ENCODE results near the gene TBRG4.

Gene TBRG4

GRCh38 chr7:45089341-45089891 is 22.1 kb downstream of the TBRG4 start:
- DNase-seq (ENCODE audit: low read depth): peak; percentile 28

- DNase-seq (ENCODE audit: low read depth): no peak
These were observed 22.6 kb downstream of the TBRG4 start, which contains the start of gene NACAD for GRCh38 chr7:45088821-45089340. Gene NACAD (minus strand): TSS chr7:45088969. CDS start chr7:45088894, 75 bp downstream.

- DNase-seq (ENCODE audit: low read depth): no peak
These were observed 23.3 kb downstream of the TBRG4 start for GRCh38 chr7:45088146-45088701.

- no peak for DNase-seq (ENCODE audit: low read depth)
These were observed 24.0 kb downstream of the TBRG4 start for GRCh38 chr7:45087301-45088145.

DNA sequence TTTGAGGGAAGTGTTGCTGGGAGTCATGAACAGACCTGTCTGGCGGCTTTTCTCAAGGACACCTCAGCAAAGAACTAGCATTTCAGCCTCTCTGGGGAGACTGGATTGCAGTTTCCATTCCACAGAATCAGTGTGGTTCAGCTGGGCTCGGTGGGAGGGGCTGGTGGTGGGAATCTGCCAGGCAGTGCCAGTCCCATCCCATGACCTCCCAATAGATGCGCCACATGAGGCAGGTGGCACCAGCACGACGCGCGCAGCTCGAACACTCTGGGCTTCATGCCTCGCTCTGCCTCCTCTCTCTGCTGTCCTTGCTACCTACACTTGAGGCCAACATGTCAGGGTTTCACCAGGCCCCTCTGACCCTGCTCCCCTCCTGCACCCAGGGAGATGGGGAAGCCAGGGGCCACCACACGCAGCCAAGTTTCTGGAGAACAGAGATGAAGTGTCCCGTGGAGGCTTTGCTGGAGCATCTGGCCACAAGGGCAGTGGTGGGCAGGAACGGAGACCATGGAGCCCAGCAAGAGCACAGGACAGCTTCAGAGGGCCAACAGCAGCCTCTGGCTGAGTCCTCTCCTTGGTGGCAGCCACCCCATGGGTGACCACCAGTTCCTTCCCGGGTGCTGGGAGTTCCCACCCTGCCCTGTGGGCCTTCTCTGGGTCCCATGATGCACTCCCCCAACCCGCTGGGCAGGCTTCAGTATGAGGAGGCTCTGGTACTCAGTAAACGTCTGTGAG is 25.0 kb downstream of the TBRG4 start:
- no peak for DNase-seq (ENCODE audit: low read depth)

DNA sequence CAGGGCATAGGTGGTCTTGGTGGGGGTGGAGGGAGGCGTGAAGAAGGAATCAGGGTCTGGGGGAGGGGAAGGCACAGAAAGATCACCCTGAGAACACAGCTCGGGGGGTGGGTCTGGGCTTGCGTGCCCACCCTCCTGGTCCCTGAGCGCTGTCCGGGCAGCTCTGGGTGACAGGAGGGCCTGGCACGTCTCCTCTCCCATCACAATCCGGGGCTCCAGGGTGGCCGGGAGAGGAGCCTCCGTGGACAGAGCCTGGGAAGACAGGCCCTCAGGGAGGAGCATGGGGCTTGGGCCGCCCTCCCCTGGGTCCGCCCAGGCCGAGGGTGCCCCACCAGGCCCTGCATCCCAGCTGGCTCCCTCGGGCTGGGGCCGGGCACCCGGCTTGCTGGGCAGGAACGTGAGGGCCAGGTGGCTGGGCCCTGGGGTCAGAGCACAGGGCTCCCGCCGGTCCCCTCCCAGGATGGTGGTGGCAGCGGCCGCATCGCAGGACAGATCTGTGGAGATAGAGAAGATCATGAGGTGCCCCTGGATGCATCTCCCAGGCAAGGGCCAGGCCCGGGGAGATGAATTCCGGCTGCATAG is 25.8 kb downstream of the TBRG4 start:
- no peak for DNase-seq (ENCODE audit: low read depth)

GRCh38 chr7:45084901-45085618 is 26.4 kb downstream of the TBRG4 start:
- no peak for DNase-seq (ENCODE audit: low read depth)

GRCh38 chr7:45084336-45084735 is 27.2 kb downstream of the TBRG4 start:
- DNase-seq (ENCODE audit: low read depth): no peak

- no peak for DNase-seq (ENCODE audit: low read depth)
These were observed 28.6 kb downstream of the TBRG4 start for GRCh38 chr7:45082831-45083331.

DNA sequence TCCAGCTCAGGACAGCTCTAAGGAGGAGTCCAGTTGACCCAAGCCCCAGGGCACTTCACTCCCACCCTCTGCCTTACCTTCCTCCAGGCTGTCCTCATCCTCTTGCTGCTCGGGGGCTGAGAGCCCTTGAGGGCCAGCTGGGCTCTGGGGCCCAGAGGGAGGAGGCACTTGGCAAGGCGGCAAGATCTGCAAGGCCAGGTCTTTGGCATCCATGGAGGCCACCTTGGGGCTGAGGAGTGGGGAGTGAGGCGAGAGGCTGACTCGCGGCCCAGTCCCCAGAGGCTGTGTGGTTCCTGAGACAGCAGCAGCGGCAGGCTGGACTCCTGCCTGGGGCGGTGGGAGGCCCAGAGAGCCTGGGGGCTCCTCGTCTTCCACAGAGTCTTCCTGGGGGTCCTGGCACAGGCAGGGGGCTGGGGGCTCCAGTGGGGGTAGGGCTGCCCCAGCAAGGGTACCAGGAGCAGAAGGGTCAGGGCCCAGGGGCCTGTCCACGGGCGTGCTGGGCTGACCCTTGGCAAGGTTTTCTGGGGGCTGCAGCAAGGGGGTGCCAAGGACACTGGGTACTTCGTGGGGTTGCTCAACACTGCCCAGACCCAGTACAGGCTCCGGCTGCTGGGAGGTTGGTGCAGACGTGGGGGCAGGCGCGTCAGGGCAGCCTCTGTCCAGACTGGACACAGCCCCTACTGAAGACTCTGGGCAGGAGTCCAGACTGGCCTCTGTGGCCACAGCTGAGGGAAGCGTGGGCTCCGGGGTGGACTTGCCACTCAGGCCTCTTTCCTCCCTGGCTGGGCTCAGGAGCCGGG is 29.3 kb downstream of the TBRG4 start:
- no peak for DNase-seq (ENCODE audit: low read depth)

DNA sequence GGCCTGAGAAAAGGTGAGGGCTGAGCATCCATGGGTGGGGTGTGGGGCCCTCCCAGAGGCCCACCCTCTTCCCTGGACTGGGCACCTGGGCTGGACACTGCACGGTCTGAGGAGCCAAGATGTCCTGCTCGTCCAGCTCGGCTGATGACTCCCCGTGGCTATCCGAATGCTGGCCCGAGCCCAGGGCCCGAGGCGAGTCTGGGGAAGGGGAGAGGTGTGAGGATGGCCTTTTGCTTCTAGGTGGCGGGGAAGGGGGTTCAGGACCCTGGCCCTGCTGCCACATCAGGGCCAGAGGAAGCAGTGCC is 29.9 kb downstream of the TBRG4 start:
- no peak for DNase-seq (ENCODE audit: low read depth)

- DNase-seq (ENCODE audit: low read depth): no peak
These were observed 30.4 kb downstream of the TBRG4 start for GRCh38 chr7:45080958-45081669.

DNA sequence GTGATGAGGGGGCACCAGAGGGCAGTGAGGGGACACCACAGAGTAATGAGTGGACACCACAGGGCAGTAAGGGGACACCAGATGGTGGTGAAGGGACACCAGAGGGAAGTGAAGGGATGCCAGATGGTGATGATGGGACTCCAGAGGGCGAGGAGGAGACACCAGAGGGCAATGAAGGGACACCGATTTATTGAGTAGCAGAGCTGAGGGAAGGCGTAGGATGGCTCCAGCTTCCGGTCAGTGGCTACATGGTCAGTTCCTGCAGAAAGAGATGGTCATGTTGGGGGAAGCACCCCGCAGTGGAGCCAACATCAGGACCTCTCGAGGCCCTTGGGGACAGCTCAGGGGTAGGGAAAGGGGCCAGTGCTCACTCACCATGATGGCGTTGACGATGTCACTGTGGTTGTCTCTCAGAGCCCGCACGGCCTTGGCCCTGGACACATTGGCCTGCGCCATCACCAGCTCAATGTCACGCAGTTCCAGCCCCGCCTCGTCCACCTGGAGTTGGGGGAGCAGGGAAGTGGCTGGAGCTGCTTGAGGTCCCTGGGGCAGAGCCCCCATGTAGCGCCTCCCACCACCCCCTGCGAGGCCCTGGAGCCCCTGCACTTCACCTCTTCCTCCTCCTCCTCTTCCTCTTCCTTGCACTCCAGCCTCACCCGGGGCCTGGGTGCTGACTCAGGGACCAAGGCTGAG is 31.1 kb downstream of the TBRG4 start:
- no peak for DNase-seq (ENCODE audit: low read depth)

DNA sequence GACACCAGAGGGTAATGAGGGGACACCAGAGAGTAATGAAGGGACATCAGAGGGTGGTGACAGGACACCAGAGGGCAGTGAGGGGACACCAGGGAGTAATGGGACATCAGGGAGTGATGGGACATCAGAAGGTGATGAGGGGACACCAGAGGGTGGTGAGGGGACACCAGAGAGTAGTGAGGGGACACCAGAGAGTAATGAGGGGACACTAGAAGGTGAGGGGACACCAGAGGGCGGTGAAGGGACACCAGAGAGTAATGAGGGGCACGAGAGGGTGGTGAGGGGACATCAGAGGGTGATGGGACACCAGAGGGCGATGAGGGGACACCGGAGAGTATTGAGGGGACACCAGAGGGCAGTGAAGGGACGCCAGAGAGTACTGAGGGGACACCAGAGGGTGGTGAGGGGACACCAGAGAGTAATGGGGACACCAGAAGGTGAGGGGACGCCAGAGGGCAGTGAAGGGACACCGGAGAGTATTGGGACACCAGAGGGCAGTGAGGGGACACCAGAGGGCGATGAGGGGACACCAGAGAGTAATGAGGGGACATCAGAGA is 33.3 kb downstream of the TBRG4 start:
- no peak for DNase-seq (ENCODE audit: low read depth)

- no peak for DNase-seq (ENCODE audit: low read depth)
These were observed 33.9 kb downstream of the TBRG4 start for GRCh38 chr7:45077579-45077978.

GRCh38 chr7:45076946-45077345 is 34.6 kb downstream of the TBRG4 start:
- DNase-seq (ENCODE audit: low read depth): no peak

DNA sequence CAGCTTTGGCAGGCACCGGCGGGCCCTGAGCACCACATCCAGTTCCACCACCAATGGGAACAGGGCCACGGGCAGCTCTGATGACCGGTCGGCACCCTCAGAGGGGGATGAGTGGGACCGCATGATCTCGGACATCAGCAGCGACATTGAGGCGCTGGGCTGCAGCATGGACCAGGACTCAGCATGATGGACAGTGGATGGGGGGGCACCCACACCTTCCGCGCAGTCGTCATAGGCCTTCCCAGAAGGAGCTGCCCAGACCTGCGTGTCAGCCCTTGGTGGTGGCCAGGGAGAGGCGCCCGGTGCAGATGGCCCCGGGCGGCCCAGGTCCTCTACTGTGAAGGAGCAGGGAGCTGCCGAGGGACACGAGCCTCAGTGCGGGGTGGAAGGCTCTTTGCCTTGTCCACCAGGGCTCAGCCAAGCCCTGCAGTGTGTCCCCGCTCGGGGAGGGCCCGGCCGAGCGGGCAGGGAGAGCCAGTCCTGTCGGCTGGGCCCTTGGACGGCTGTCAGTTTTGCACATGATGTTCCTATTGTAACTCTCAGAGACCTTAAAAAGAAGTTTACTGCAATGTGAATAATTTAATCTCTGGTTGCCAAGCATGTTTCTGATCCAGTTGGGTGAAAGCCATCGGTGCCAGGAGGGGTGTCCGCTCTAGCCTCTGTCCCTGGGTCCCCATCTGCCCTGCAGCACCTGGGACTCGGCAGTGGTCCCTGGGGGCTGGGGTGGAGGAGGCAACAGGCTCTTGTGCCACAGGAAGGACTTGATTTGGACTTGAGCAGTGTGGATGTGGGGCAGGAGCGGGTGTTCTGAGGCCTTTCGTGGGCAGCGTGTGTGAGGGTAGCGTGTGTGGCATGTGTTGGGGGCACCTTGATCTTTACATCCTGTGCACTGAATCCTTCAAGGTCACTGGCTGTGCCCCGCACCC is 35.4 kb downstream of the TBRG4 start:
- DNase-seq (ENCODE audit: low read depth): no peak

DNA sequence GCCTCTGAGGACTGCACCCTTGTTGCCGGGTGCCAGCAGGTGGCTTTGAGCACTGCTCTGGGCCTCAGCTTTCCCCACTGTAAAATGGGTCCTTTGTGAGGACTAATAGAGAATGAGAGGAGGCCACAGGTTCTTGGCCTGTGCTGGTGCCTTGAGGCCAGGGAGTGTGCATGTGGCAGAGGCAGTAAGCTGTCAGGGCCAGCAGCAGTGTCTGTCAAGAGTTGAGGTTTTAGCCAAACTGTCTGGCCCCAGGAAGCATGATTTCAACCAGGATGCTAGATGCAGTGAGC is 36.2 kb downstream of the TBRG4 start:
- no peak for DNase-seq (ENCODE audit: low read depth)
